Stimulated activated CD8-positive, alpha-beta memory T cell treated with anti-CD3 and anti-CD28 coated beads, Interleukin-4, amount 100 ng/mL, for 24 hours (primary cell): ENCODE measurements around the gene INSM1.
"Not testable (repeated sequence)": the region's sequence is repeated elsewhere in the genome, so short reads cannot be mapped to it uniquely, and the experiment has no call there.

Experiments
- DNase-seq: peaks from one replicate; pipeline ENCODE4 v3.0.0-alpha.2; 2020; ENCODE audit warnings: low read depth

The INSM1 gene, protein sequence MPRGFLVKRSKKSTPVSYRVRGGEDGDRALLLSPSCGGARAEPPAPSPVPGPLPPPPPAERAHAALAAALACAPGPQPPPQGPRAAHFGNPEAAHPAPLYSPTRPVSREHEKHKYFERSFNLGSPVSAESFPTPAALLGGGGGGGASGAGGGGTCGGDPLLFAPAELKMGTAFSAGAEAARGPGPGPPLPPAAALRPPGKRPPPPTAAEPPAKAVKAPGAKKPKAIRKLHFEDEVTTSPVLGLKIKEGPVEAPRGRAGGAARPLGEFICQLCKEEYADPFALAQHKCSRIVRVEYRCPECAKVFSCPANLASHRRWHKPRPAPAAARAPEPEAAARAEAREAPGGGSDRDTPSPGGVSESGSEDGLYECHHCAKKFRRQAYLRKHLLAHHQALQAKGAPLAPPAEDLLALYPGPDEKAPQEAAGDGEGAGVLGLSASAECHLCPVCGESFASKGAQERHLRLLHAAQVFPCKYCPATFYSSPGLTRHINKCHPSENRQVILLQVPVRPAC

GRCh38 chr20:20367575-20368417, at the start of gene INSM1:
INSM1 (plus strand) TSS chr20:20368104; CDS start chr20:20368268, 164 bp downstream.
- no peak for DNase-seq

DNA sequence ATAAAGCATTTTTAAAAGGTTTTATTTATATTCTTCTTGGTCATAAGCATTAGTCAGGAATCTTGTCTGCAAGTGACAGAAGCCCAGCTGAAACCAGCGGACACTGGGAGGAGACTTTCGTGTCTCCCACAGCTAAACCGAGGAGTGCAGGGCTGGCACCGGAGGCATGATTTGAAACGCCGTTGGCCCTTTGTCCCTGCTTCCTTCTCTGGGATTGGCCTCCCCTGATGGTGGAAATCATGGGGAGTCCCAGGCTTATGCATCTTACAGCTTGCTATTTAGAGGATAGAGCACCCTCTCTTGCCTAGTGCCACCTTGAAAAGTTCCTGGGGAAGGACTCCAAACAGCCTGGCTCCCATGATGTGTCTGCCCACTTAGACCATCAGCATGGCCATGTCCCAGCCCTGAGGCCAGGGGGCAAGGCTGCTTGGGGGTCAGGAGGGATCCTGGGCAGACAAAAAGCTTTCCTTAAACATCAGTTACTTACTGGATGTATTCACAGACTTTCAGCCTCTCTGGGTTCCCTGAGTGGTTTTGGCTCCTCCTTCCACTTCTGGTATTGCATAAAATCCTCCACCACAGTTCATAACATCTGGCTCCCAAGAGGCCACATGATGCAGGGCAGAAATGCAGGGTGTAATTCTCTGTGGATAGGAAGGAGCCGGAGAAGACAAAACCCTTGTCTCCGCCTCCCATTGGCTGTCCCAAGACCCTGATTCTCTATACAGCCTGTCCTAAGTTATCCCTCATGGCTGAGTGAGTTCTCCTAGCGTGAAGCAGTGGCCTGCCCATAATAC, 49.3 kb upstream of the INSM1 start:
- no peak for DNase-seq

DNA sequence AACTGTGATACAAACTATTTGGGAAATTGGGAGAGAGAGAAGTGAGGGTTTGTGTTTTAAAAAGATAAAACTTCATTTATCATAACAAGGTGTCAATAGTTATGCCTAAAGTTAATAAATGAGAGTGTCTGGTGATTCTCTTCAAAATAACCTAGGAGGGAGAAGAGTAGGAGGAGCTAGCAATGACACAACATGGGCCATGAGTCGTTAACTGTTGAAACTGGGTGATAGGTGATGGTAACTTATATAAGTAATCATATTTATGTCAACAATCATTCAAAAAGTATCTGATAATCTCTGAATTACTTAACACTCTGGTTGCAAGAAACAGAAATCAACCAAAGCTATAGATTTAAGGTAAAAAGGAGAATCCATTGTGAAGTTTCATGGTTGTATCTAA, 46.8 kb upstream of the INSM1 start:
- no peak for DNase-seq

- DNase-seq, result no peak
These were observed 46.0 kb upstream of the INSM1 start for GRCh38 chr20:20321917-20322316.

GRCh38 chr20:20322912-20323311, 45.0 kb upstream of the INSM1 start:
- DNase-seq, result no peak

GRCh38 chr20:20327746-20328145, 40.2 kb upstream of the INSM1 start:
- no peak for DNase-seq

- DNase-seq, result no peak
These were observed 38.3 kb upstream of the INSM1 start for GRCh38 chr20:20329564-20329963.

GRCh38 chr20:20331156-20331555, 36.7 kb upstream of the INSM1 start:
- no peak for DNase-seq

DNA sequence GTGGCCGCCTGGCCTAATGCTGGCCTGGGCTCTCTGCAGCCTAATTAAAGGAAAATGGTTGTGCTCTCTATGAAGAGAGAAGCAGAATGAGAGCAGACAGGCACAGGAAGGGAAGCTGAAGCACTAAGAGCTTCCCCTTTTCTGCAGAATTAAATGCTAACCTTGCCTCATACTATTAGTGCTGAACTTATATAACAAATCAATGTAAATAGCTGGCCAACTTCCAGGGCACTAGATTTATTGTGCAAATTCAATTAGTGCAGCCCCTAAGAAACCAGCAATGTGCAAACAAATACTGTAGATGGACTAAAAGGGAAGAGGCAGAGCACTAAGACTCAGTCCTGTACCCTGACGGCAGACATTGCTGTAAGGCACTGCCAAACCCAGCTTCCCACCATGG, 36.1 kb upstream of the INSM1 start:
- DNase-seq, result no peak

DNA sequence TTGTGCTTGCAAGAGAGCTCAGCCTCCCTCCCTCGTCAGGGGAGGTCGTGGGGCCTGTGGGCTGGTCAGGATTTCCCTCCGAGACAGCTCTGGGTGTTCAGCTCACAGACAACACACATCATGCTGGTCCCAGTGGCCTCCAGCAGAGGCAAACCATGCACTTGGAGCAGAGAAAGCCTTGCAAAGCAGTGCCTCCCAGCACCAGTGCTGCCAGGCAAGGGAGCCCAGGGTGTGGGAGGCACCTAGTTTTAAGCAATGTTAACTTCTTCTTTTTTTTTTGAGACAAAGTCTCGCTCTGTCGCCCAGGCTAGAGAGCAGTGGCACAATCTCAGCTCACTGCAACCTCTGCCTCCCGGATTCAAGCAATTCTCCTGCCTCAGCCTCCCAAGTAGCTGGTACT, 34.0 kb upstream of the INSM1 start:
- DNase-seq, result no peak

DNA sequence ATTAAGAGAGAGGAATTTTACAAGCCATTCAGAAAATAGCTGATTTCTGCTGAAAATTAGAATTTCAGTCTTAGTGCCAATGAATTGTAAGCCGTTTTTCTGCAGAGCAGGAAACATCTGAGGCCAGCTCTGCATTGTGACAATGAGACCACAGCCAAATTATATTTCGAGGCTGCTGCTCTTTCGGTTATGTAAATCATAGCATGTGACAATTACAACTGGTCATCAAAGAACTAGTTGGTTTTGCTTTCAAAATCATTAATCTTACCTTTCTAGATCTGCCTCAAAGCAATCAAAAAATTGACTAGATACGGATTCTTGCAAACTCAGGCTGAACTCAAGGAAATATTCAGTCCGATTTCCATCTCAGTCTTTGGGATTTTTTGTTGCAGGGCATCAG, 33.4 kb upstream of the INSM1 start:
- DNase-seq, result no peak

GRCh38 chr20:20338133-20338730, 29.7 kb upstream of the INSM1 start:
- no peak for DNase-seq

- no peak for DNase-seq
These were observed 27.5 kb upstream of the INSM1 start for GRCh38 chr20:20340443-20340842.

GRCh38 chr20:20341371-20341770, 26.5 kb upstream of the INSM1 start:
- DNase-seq, result no peak

DNA sequence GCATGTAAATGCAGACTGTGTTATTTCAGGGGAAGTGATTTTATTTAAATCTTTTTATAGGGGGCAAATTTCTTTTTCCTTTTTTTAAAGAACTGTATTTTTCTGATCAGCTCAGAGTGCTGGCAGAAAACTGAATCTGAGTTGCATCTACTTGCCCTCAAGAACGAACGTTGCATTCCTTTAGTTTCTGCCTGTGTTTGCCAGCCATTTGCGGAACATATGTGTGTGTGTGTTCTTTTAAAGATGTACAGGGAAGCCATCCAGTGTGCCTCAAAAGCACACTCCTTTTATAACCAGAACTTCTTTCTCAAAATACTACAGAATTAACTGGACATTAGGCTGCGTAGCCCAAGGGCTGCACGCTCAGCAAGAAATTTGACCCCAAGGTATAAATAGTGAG, 25.8 kb upstream of the INSM1 start:
- no peak for DNase-seq

GRCh38 chr20:20343932-20344331, 24.0 kb upstream of the INSM1 start:
- no peak for DNase-seq

- no peak for DNase-seq
These were observed 23.4 kb upstream of the INSM1 start for GRCh38 chr20:20344476-20344875.

DNA sequence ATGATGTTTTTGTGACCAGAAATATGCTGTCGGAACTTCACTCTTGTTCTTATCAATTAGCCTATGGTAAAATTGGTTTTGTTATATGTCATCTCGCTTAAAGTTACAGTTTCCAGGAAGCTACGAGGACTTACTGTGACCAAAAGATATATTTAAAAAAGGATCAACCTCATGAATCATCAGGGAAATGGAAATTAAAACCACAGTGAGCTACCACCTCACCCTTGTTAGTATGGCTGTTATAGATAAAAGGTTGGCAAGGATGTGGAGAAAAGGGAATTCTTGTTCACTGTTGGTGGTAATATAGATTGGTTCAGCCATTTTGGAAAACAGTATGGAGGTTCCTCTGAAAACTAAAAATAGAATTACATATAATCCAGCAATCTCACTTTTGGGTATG, 14.3 kb upstream of the INSM1 start:
- no peak for DNase-seq

GRCh38 chr20:20355503-20355902, 12.4 kb upstream of the INSM1 start:
- DNase-seq, result not testable (repeated sequence)

- no peak for DNase-seq
These were observed 9.1 kb upstream of the INSM1 start for GRCh38 chr20:20358801-20359200.

- no peak for DNase-seq
These were observed 8.3 kb upstream of the INSM1 start for GRCh38 chr20:20359628-20360027.

- no peak for DNase-seq
These were observed 7.4 kb upstream of the INSM1 start for GRCh38 chr20:20360464-20360863.
